Measurements from ENCODE around the gene HEPACAM. TPM values are rescaled to one million over a fixed set of nuclear protein-coding genes. Genes with fewer than 3 reads are reported as not detected.

HEPACAM gene
- total RNA-seq, 1 donor from 2014 or later, result not detected

DNA sequence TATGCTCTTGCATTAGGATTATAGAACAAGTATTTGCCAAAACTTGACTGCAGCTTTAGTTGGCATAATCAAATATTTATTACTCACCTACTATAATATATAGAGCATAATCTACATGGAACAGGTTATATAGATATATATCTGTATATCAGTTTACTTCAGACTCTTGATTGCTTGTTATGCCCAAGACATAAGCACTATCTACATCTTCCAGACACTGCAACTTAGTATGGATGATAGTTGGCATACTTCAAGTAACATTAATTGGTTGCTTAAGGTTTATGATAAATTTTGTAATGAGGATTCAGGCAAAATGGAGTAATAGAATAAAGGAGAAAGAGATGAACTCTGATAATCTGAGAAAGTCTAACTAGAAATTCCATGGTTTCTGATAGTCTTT is 19.2 kb upstream of the HEPACAM start:
- Histone ChIP-seq H3K27me3 (ENCODE audit: low read depth) (no peaks in the 10 kb centered on the region), H3K27ac (no peak overlapping the region), H3K4me1 (peaks cover 13% of the 10 kb centered on the region), H3K4me3 (no peak overlapping the region), H3K9me3 (no peaks in the 10 kb centered on the region), H3K36me3 (no peaks in the 10 kb centered on the region)
- ATAC-seq, result no peak
- DNase-seq, result no peak
- intact Hi-C loops (cut with DNase I), result no loop called here
- TF ChIP-seq, protein P1, sequence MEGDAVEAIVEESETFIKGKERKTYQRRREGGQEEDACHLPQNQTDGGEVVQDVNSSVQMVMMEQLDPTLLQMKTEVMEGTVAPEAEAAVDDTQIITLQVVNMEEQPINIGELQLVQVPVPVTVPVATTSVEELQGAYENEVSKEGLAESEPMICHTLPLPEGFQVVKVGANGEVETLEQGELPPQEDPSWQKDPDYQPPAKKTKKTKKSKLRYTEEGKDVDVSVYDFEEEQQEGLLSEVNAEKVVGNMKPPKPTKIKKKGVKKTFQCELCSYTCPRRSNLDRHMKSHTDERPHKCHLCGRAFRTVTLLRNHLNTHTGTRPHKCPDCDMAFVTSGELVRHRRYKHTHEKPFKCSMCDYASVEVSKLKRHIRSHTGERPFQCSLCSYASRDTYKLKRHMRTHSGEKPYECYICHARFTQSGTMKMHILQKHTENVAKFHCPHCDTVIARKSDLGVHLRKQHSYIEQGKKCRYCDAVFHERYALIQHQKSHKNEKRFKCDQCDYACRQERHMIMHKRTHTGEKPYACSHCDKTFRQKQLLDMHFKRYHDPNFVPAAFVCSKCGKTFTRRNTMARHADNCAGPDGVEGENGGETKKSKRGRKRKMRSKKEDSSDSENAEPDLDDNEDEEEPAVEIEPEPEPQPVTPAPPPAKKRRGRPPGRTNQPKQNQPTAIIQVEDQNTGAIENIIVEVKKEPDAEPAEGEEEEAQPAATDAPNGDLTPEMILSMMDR (IDR thresholded peaks at IDR 0.05), result no peak

DNA sequence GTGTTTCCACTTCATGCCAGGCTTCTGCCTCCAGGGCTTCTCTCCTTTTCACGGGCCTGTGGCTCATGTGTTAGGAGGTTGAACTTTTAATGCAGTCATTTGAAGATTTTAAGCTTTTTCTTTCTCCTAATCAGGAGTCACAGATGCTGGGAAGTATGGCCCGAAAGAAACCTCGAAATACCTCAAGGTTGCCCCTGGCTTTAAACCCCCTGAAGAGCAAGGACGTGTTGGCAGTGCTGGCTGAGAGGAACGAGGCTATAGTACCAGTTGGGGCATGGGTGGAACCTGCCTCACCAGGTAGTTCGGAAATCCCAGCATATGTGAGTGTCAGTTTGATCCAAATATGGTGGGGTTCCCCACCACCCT is 18.7 kb upstream of the HEPACAM start:
- H3K36me3 ChIP-seq, result no peaks in the 10 kb centered on the region
- ATAC-seq (no peak), DNase-seq (no peak)
- peak overlapping the region; percentile 78 for H3K4me3 ChIP-seq
- intact Hi-C loops (cut with DNase I), result no loop called here
- no peaks in the 10 kb centered on the region for H3K27me3 ChIP-seq (ENCODE audit: low read depth)
- TF ChIP-seq, protein P1 (IDR thresholded peaks at IDR 0.05), result no peak
- H3K4me1 ChIP-seq, result peaks cover 13% of the 10 kb centered on the region
- H3K9me3 ChIP-seq, result no peaks in the 10 kb centered on the region
- H3K27ac ChIP-seq, result peak overlapping the region; percentile 83

DNA sequence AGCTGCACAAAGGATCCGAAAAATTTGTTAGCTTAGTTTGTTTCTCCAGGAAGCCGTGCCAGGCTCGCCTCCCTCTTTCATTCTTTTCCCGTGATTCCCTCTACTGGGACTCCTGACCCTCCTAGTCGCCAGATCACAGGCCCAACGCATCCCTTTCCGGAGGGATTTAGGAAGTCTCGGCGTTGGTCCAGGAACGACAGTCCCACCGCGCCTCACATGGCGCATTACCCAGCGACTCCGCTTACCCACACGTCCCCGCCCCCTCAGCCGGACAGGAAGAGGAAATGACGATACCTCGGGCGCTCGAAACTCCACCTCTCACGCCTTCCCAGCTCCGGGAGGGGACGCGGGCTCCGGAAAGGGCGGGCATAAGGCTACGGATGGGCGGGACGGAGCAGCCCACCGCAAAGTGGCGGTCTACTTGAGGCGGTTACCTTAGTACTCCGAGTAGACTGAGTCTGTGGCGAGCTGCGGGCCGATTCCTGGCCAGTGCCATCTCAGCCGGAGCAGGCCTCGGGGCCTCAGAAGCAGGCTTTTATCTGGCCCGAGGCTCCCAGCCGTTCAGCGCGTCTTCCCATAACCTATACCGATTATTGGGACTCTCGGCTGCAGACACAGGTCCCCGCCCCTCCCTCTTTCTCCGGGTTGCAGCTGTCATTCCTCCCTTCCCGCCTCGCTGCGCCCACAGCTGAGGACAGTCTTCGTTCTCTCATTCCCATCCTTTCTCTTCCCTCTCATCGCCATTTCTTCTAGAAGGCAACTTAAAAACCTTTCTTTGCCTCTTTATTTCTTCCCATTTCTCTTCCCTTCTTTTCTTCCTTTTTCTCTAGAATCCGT is 18.1 kb upstream of the HEPACAM start, which contains the start of gene CCDC15:
Gene CCDC15 (plus strand): TSS at position 450 of the 837 bp plus-strand sequence. CDS start 531 bp downstream, outside the sequence.
- peak within 1 kb of the TSS; percentile 78 for H3K4me3 ChIP-seq
- H3K36me3 ChIP-seq, result no peaks in the 10 kb centered on the region
- peaks cover 13% of the 10 kb centered on the region for H3K4me1 ChIP-seq
- intact Hi-C loops (cut with DNase I), result no loop called here
- TF ChIP-seq, protein P1 (IDR thresholded peaks at IDR 0.05), result no peak
- no peaks in the 10 kb centered on the region for H3K27me3 ChIP-seq (ENCODE audit: low read depth)
- DNase-seq (peak; percentile 97), ATAC-seq (peak; percentile 100)
- peak within 1 kb of the TSS; percentile 83 for H3K27ac ChIP-seq
- no peaks in the 10 kb centered on the region for H3K9me3 ChIP-seq

DNA sequence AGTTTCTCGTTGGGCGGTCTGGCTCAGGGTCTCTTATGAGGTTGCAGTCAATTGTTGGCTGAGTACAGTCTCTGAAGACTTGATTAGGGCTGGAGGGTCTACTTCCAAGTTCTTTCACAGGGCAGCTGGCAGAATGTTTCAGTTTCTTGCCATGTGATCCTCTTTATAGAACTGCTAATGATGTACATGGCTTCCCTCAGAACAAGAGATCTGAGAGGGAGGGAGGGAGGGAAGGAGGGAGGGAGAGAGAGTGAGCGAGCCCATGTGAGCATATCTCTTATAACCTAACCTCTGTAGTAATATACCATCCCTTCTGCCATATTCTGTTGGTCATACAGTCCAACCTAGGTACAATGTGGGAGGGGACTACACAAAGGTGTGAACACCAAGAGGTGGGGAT is 15.5 kb upstream of the HEPACAM start:
- peaks cover 13% of the 10 kb centered on the region for H3K4me1 ChIP-seq
- no peaks in the 10 kb centered on the region for H3K36me3 ChIP-seq
- no peak overlapping the region for H3K27ac ChIP-seq
- DNase-seq, result no peak
- no peak overlapping the region for H3K4me3 ChIP-seq
- intact Hi-C loops (cut with DNase I), result no loop called here
- ATAC-seq, result no peak
- TF ChIP-seq, protein P1 (IDR thresholded peaks at IDR 0.05), result no peak
- H3K27me3 ChIP-seq (ENCODE audit: low read depth), result no peaks in the 10 kb centered on the region
- H3K9me3 ChIP-seq, result no peaks in the 10 kb centered on the region

DNA sequence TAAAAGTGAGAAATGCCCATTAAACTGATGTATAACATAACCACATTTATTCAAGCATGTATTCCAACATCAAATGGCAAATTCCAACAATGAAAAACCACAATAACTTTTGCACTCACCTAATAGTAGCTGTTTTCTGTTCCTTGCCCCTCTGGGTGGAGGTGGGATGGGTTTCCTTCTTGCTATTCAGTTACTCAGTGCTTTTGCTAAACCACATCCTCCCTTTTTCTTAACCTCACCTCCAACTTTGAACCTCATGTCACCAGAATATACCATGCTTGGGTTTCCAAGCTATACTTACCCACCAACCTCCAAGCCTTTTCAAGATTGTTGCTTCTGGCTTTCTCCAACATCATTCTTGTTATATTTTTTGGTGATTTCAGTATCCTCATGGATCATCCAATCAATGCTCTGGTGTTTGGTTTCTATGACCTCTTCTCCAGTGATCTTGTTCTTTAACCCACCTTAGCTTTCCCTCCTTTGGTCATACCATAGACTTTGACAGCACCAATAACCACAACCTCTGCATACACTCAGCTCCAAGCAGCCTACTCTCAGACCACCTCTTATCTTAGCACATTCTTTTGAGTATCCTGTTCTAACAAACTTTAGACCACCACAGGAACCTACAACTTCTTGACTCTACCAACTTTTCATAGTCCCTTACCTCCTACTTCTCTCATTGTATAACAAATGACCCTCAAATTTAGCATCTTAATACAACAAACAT is 14.9 kb upstream of the HEPACAM start:
- H3K4me1 ChIP-seq, result peaks cover 13% of the 10 kb centered on the region
- DNase-seq, result no peak
- no peaks in the 10 kb centered on the region for H3K27me3 ChIP-seq (ENCODE audit: low read depth)
- H3K27ac ChIP-seq, result no peak overlapping the region
- no peak overlapping the region for H3K4me3 ChIP-seq
- TF ChIP-seq, protein P1 (IDR thresholded peaks at IDR 0.05), result no peak
- no peaks in the 10 kb centered on the region for H3K36me3 ChIP-seq
- ATAC-seq, result no peak
- intact Hi-C loops (cut with DNase I), result no loop called here
- no peaks in the 10 kb centered on the region for H3K9me3 ChIP-seq
